ENCODE measurements around the gene CRYGS.
"Not testable (repeated sequence)": the region's sequence is repeated elsewhere in the genome, so short reads cannot be mapped to it uniquely, and the experiment has no call there.

The CRYGS gene

DNA sequence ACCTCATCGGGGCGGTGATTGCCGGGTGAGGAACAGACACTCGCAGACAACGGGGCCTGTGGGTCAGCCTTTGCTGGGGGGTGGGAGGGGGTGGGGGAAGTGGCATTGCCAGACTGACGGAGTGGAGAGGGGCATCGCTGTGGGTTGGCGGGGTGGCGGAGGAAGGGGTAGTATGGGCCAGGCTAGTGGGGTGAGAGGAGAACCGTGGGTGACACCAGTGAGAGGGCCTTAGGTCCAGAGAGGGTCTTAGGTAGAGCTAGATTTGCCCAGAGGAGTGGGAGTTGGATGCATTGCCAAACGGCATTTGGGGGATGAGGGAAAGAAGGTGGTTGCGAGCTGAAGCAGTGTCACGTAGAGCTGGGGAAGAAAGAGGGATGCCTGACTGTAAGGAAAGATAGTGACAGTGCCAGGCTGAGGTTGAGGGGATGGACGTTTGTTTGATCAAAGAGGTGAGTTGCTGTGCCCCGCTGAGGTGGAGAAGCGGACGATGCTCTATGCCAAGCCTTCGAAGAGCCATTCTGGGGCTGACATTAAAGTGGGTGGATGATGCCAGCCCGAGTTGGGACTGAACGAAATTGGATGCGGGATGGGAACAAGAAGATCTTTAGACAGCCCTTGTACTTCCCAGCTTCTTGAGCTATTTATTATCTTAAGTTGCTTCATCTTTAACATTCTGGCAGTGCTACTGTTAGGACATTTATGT lies 26.9 kb upstream of the CRYGS start:
- Histone ChIP-seq H3K27me3 (ENCODE audit: insufficient read depth, poor library complexity, severe bottlenecking) (no peaks in the 10 kb centered on the region), H3K9me3 (ENCODE audit: severe bottlenecking) (no peaks in the 10 kb centered on the region), H3K27ac (ENCODE audit: poor library complexity, severe bottlenecking) (peak overlapping the region; percentile 42), H3K4me3 (ENCODE audit: severe bottlenecking) (peak overlapping the region; percentile 97), H3K36me3 (ENCODE audit: low read depth) (peaks cover 45% of the 10 kb centered on the region), H3K4me1 (ENCODE audit: insufficient read depth, poor library complexity, severe bottlenecking) (peaks cover 11% of the 10 kb centered on the region)
- TF ChIP-seq CTCF (IDR thresholded peaks at IDR 0.05; ENCODE audit: poor library complexity, severe bottlenecking), result no peak
- ATAC-seq (ENCODE audit: low read depth), result no peak
- DNase-seq (ENCODE audit: low spot score), result no peak

GRCh38 chr3:186570096-186570940 lies 26.1 kb upstream of the CRYGS start, which contains the start of gene DNAJB11:
Gene DNAJB11, plus strand, starts transcription at chr3:186570720. Its CDS starts 178 bp downstream, at chr3:186570898.
- DNase-seq (ENCODE audit: low spot score), result peak; percentile 99
- Histone ChIP-seq H3K4me1 (ENCODE audit: insufficient read depth, poor library complexity, severe bottlenecking) (peaks cover 14% of the 10 kb centered on the region), H3K4me3 (ENCODE audit: severe bottlenecking) (peak within 1 kb of the TSS; percentile 97), H3K27me3 (ENCODE audit: insufficient read depth, poor library complexity, severe bottlenecking) (no peaks in the 10 kb centered on the region), H3K27ac (ENCODE audit: poor library complexity, severe bottlenecking) (peak within 1 kb of the TSS; percentile 42), H3K36me3 (ENCODE audit: low read depth) (peaks cover 37% of the 10 kb centered on the region), H3K9me3 (ENCODE audit: severe bottlenecking) (no peaks in the 10 kb centered on the region)
- peak; percentile 88 for ATAC-seq (ENCODE audit: low read depth)
- TF ChIP-seq CTCF (IDR thresholded peaks at IDR 0.05; ENCODE audit: poor library complexity, severe bottlenecking), result no peak

GRCh38 chr3:186569779-186570095 lies 25.6 kb upstream of the CRYGS start:
- DNase-seq (ENCODE audit: low spot score), result no peak

DNA sequence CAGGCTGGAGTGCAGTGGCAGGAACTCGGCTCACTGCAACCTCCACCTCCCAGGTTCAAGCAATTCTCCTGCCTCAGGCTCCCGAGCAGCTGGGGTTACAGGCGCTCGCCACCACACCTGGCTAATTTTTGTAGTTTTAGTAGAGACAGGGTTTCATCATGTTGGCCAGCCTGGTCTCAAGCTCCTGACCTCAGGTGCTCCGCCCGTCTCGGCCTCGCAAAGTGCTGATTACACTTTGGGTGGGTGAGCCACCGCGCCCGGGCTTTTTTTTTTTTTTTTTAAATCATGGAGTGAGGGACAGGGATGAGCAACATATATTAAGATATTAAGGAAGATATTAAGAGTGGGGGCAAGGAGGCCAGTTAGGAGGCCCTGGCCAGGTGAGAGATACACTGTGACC lies 25.2 kb upstream of the CRYGS start:
- Histone ChIP-seq H3K4me1 (ENCODE audit: insufficient read depth, poor library complexity, severe bottlenecking) (peaks cover 14% of the 10 kb centered on the region), H3K27ac (ENCODE audit: poor library complexity, severe bottlenecking) (peak overlapping the region; percentile 23), H3K36me3 (ENCODE audit: low read depth) (peaks cover 31% of the 10 kb centered on the region), H3K4me3 (ENCODE audit: severe bottlenecking) (peak overlapping the region; percentile 48)
- not testable (repeated sequence) for H3K9me3 ChIP-seq (ENCODE audit: severe bottlenecking); H3K27me3 ChIP-seq (ENCODE audit: insufficient read depth, poor library complexity, severe bottlenecking); DNase-seq (ENCODE audit: low spot score); ATAC-seq (ENCODE audit: low read depth)

More at GRCh38 chr3:186569779-186570095, 25.6 kb upstream of the CRYGS start:
- Histone ChIP-seq H3K27me3 (ENCODE audit: insufficient read depth, poor library complexity, severe bottlenecking) (no peaks in the 10 kb centered on the region), H3K4me1 (ENCODE audit: insufficient read depth, poor library complexity, severe bottlenecking) (peaks cover 14% of the 10 kb centered on the region), H3K36me3 (ENCODE audit: low read depth) (peaks cover 31% of the 10 kb centered on the region), H3K27ac (ENCODE audit: poor library complexity, severe bottlenecking) (peak overlapping the region; percentile 23), H3K4me3 (ENCODE audit: severe bottlenecking) (peak overlapping the region; percentile 48), H3K9me3 (ENCODE audit: severe bottlenecking) (no peaks in the 10 kb centered on the region)
- no peak for TF ChIP-seq CTCF (IDR thresholded peaks at IDR 0.05; ENCODE audit: poor library complexity, severe bottlenecking)
- ATAC-seq (ENCODE audit: low read depth), result no peak

DNA sequence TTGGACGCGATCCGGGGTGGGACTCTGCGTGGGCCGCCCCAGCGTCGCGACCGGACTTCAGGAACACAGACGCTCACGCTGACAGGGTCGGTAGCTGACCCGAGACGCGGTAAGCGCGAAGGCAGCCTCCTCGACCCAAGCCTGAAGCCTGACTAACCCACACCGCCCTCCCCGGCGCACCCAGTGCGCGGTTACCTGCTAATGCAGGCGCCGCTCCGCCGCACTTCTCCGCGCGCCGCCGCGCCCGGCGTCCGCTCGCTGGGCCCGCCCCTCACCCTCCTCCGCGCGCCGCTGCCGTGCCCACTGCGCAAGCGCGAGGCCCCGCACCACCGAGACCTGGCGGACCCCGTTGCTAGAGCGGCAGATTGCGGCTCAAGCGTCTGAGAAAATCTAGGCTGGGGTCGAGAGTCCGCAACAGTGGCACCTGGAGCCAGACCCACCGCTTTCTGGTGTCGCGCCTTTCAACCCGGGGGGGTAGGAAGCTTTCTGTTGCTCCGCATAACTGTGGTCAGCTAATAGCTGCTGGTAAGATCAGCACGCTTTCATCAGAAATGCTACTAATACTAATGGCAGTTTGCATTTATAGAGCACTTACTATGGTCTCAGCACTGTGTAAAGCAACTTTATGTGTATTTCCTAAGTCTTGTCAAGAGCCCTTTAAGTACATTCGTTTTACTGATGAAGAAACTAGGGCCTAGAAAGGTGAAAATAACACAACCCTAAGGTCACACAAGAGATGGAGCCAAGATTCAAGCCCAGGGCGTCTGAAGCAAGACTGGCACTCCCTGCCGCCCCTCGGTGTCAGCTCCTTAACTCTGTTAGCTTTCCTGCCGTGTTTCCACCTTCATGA lies 23.1 kb upstream of the CRYGS start, which contains the start of gene TBCCD1:
Gene TBCCD1 (minus strand): TSS at position 268 of the 850 bp plus-strand sequence. CDS start 3,010 bp downstream, outside the sequence.
- DNase-seq (ENCODE audit: low spot score) (peak; percentile 81), ATAC-seq (ENCODE audit: low read depth) (peak; percentile 55)
- Histone ChIP-seq H3K27ac (ENCODE audit: poor library complexity, severe bottlenecking) (peak within 1 kb of the TSS; percentile 59), H3K9me3 (ENCODE audit: severe bottlenecking) (no peaks in the 10 kb centered on the region), H3K4me3 (ENCODE audit: severe bottlenecking) (peak within 1 kb of the TSS; percentile 77), H3K27me3 (ENCODE audit: insufficient read depth, poor library complexity, severe bottlenecking) (no peaks in the 10 kb centered on the region), H3K36me3 (ENCODE audit: low read depth) (peaks cover 29% of the 10 kb centered on the region), H3K4me1 (ENCODE audit: insufficient read depth, poor library complexity, severe bottlenecking) (peaks cover 10% of the 10 kb centered on the region)
- TF ChIP-seq CTCF (IDR thresholded peaks at IDR 0.05; ENCODE audit: poor library complexity, severe bottlenecking), result no peak

Measured in RWPE2 (cell line).